OCI-LY7 (cell line): ENCODE data around the gene GPATCH2L. TPM values are rescaled to one million over a fixed set of nuclear protein-coding genes. Genes with fewer than 3 reads are reported as not detected.

Experiments used
- BruUV-seq: library from RNA; stranded (reverse); fragments of 400-500 nt; replicated peaks from 2 replicates; lab custom pipeline; 2021; lab: Mats Ljungman, UMichigan
- CTCF ChIA-PET: fragments of 300-600 bp; sonication (Branson Sonifier 250); formaldehyde crosslinking; loops from one replicate; lab custom pipeline; 2022; ENCODE audit warnings: antibody characterized with exemption; ENCODE audit not compliant: unreplicated experiment; lab: Charles Lee
- POLR2A ChIA-PET: fragments of 300-600 bp; sonication (Branson Sonifier 250); formaldehyde crosslinking; loops from one replicate; lab custom pipeline; 2022; ENCODE audit warnings: antibody characterized with exemption; lab: Charles Lee
- DNase-seq: peaks from one replicate; pipeline ENCODE4 v3.0.0-alpha.2; 2015; ENCODE audit warnings: low spot score
- H2AFZ ChIP-seq: fragments of 200-600 bp; sonication (generic), shearing (Covaris generic); 2 replicates; pipeline ENCODE4 v1.6.1; 2014; ENCODE audit warnings: mild to moderate bottlenecking, antibody characterized with exemption, low read length, moderate library complexity
- H3K27ac ChIP-seq: fragments of 200-600 bp; sonication (generic); 2 replicates; pipeline ENCODE4 v1.5.1; 2014; ENCODE audit warnings: mixed run types, low read depth, mild to moderate bottlenecking, moderate library complexity, low read length, inconsistent platforms; ENCODE audit not compliant: poor library complexity, severe bottlenecking
- H3K36me3 ChIP-seq: fragments of 200-600 bp; sonication (generic); 2 replicates; pipeline ENCODE4 v1.6.1; 2014; ENCODE audit warnings: mild to moderate bottlenecking, antibody characterized with exemption, low read length, moderate library complexity, mixed read lengths; ENCODE audit not compliant: insufficient read depth
- H3K4me1 ChIP-seq: fragments of 200-600 bp; sonication (generic); 2 replicates; pipeline ENCODE4 v1.5.1; 2014; ENCODE audit warnings: mild to moderate bottlenecking, low read length; ENCODE audit not compliant: insufficient read depth, poor library complexity, severe bottlenecking
- H3K4me2 ChIP-seq: fragments of 200-600 bp; sonication (generic); 2 replicates; pipeline ENCODE4 v1.6.1; 2014; ENCODE audit warnings: mild to moderate bottlenecking, low read length
- H3K4me3 ChIP-seq: fragments of 200-600 bp; sonication (generic); 2 replicates; pipeline ENCODE4 v1.5.1; 2014; ENCODE audit warnings: mild to moderate bottlenecking, low read depth, low read length; ENCODE audit not compliant: poor library complexity, severe bottlenecking
- H3K79me2 ChIP-seq: fragments of 200-600 bp; sonication (generic); 2 replicates; pipeline ENCODE4 v1.6.1; 2016; ENCODE audit warnings: low read depth, mild to moderate bottlenecking, low read length, moderate library complexity, mixed read lengths; ENCODE audit not compliant: insufficient read depth
- H3K9me2 ChIP-seq: fragments of 200-600 bp; sonication (generic); 2 replicates; pipeline ENCODE4 v1.6.1; 2016; ENCODE audit warnings: mild to moderate bottlenecking, low read length, mixed read lengths; ENCODE audit not compliant: insufficient read depth
- H3K9me3 ChIP-seq: fragments of 200-600 bp; sonication (generic); 2 replicates; pipeline ENCODE4 v1.6.1; 2014; ENCODE audit warnings: mild to moderate bottlenecking, mixed run types, low read length, mixed read lengths
- H4K20me1 ChIP-seq: fragments of 200-600 bp; sonication (generic); 2 replicates; pipeline ENCODE4 v1.6.1; 2014; ENCODE audit warnings: mild to moderate bottlenecking, antibody characterized with exemption, low read length, moderate library complexity, mixed read lengths; ENCODE audit not compliant: insufficient read depth
- EZH2phosphoT487 ChIP-seq: fragments of 200-600 bp; sonication (generic); IDR thresholded peaks from 2 replicates; pipeline ENCODE4 v1.6.1; 2018; ENCODE audit warnings: low read depth, borderline replicate concordance, mild to moderate bottlenecking, mixed run types, antibody characterized with exemption, low read length, moderate library complexity, mixed read lengths
- intact Hi-C: fragments of 100-400 bp; cut with micrococcal nuclease; formaldehyde crosslinking; loops from one replicate; pipeline ENCODE4 v1.10.0; 2022; ENCODE audit not compliant: unreplicated experiment
- total RNA-seq, 2 experiments: library from RNA; depleted of rRNA in 1 of 2; stranded (reverse); fragments of >200 nt in 1 of 2; shearing (Covaris generic) in 1 of 2; gene quantifications; 2 replicates each; pipeline ENCODE4 v1.2.3, GENCODE V29; 2014 to 2022
- TF ChIP-seq, protein P1 (sequence below): fragments of 200-600 bp; sonication (generic); conservative IDR thresholded peaks from 2 replicates; pipeline ENCODE4 v1.5.1; 2014; ENCODE audit warnings: mild to moderate bottlenecking, antibody characterized with exemption, low read length, moderate library complexity, mixed read lengths

Gene GPATCH2L
- total RNA-seq, 2 experiments from 2014 or later = 41.9 to 59.0 TPM

DNA sequence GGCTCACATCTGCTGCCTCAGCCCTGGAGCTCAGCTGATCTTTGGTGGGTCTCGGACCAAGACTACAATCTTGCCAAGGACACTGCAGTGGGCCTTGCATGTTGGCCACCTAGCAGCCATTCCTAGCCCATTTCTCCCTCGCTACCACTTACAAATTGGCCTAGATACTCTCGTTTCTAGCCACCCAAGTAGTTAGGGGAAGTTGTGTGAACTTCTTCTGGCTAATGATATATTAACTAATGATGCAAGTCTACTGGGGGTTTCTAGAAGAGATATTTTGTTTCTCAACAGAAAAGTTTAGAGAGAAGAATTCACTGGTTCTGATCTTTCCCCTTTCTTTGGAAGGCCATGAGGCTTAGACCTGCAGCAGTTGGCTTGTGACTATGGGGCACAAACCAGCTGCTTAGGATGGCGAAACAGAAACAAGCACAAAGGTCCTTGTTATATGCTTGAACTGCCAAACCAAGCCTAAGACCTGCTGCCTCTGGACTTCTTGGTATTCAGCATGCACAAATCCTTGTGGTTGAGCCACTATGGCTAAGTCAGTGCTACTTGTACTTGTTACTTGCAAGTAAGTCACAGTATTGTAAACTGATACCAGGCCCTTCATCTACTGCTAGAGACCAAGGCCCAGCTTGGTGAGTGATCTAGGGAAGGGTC lies 30.5 kb upstream of the GPATCH2L start:
- no peaks in the 10 kb centered on the region for H3K9me3 ChIP-seq
- no peaks in the 10 kb centered on the region for H3K9me2 ChIP-seq
- no peak overlapping the region for H3K27ac ChIP-seq
- TF ChIP-seq, protein P1, sequence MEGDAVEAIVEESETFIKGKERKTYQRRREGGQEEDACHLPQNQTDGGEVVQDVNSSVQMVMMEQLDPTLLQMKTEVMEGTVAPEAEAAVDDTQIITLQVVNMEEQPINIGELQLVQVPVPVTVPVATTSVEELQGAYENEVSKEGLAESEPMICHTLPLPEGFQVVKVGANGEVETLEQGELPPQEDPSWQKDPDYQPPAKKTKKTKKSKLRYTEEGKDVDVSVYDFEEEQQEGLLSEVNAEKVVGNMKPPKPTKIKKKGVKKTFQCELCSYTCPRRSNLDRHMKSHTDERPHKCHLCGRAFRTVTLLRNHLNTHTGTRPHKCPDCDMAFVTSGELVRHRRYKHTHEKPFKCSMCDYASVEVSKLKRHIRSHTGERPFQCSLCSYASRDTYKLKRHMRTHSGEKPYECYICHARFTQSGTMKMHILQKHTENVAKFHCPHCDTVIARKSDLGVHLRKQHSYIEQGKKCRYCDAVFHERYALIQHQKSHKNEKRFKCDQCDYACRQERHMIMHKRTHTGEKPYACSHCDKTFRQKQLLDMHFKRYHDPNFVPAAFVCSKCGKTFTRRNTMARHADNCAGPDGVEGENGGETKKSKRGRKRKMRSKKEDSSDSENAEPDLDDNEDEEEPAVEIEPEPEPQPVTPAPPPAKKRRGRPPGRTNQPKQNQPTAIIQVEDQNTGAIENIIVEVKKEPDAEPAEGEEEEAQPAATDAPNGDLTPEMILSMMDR = no peak
- no peak for TF ChIP-seq EZH2phosphoT487
- no peaks in the 10 kb centered on the region for H3K4me1 ChIP-seq
- ChIA-PET POLR2A (interaction anchor here (0.7 kb wide), 1 partner anchor 248 kb away, joined by 3 read pairs; no protein-coding TSS in a partner anchor), CTCF (no interaction called here)
- no TSS peak for BruUV-seq
- H4K20me1 ChIP-seq = no peaks in the 10 kb centered on the region
- H3K4me3 ChIP-seq = no peak overlapping the region
- DNase-seq = no peak
- no peak overlapping the region for H3K4me2 ChIP-seq
- no peaks in the 10 kb centered on the region for H3K36me3 ChIP-seq
- no peak overlapping the region for H2AFZ ChIP-seq
- no peaks in the 10 kb centered on the region for H3K79me2 ChIP-seq
- intact Hi-C loops = no loop called here

DNA sequence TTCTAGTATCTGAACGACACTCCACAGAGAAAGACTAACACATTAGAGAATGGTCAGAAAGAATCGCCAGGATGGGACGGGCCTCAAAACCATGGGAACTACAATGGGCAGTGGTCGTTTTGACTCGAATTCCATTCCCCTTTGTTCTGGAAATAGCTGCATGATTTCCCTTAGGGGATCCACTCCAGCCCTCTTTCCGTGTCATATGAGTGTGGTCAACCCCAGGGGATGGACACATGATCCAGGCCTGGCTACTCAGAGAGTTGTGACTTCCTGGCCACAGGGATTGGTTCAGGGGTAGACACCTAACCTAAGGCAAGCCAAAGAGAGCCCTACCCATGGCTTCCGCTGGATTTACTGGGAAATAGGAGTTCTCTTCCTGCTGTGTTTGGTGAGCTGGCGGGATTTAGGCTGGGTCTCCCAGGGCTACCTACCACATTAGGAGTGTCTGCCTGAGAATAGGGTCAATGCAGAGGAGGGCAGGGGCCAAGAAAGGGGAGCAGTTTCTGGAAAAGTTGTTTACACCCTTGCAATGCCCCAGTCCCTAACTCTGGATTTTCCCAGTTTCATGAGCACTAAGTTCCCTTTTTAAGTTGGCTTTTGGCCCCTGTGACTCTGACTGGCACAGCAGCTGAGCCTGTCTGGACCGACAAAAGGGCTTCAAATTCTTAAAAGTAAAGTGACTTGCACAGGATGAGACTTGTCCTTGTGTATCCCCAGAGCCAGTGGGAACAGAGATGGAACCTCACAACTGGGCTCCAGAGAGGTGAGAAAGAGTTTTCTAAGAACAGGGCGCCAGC lies 28.1 kb upstream of the GPATCH2L start:
- no peaks in the 10 kb centered on the region for H3K9me2 ChIP-seq
- no peak for DNase-seq
- BruUV-seq = no TSS peak
- ChIA-PET POLR2A (no interaction called here), CTCF (no interaction called here)
- no peak overlapping the region for H3K4me2 ChIP-seq
- TF ChIP-seq, protein P1 = no peak
- no peak for TF ChIP-seq EZH2phosphoT487
- intact Hi-C loops = no loop called here
- no peaks in the 10 kb centered on the region for H4K20me1 ChIP-seq
- no peak overlapping the region for H3K27ac ChIP-seq
- H3K4me1 ChIP-seq = no peaks in the 10 kb centered on the region
- H3K79me2 ChIP-seq = no peaks in the 10 kb centered on the region
- no peaks in the 10 kb centered on the region for H3K9me3 ChIP-seq
- H3K36me3 ChIP-seq = no peaks in the 10 kb centered on the region
- H3K4me3 ChIP-seq = no peak overlapping the region
- no peak overlapping the region for H2AFZ ChIP-seq

DNA sequence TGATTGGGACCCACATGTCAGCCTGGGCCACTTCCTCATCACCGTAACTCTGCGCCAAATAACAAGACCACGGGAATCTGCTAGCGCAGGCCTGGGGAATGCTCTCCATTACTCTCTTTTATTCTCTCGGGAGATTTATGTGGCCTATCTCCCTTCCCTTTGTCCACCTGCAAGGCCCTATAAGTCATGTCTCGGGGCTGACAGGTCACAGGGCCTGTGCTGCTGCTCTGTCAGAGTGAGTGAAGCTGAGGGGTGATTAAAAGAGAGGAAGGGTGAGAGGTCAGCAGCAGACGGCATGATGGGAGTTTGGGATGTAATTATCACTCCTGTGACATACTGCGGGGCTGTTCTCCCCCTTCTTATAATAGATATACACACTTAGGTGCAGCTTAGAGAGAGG lies 26.2 kb upstream of the GPATCH2L start:
- Histone ChIP-seq H3K4me2 (no peak overlapping the region), H3K27ac (no peak overlapping the region), H2AFZ (no peak overlapping the region), H3K9me2 (no peaks in the 10 kb centered on the region), H3K36me3 (no peaks in the 10 kb centered on the region), H3K4me3 (no peak overlapping the region), H3K79me2 (no peaks in the 10 kb centered on the region), H4K20me1 (no peaks in the 10 kb centered on the region), H3K9me3 (no peaks in the 10 kb centered on the region), H3K4me1 (no peaks in the 10 kb centered on the region)
- intact Hi-C loops = no loop called here
- BruUV-seq = no TSS peak
- POLR2A ChIA-PET = no interaction called here
- TF ChIP-seq, protein P1 = no peak
- no peak for TF ChIP-seq EZH2phosphoT487
- CTCF ChIA-PET = no interaction called here
- DNase-seq = no peak
